Measurements from ENCODE around the gene ANKDD1B.

GRCh38 chr5:75640826-75641225 is 29.6 kb downstream of the ANKDD1B start:
- TF ChIP-seq CTCF (IDR thresholded peaks at IDR 0.05; ENCODE audit: low read length) (no peak), EZH2 (optimal IDR thresholded peaks at IDR 0.05; ENCODE audit: low read depth, low read length) (no peak)

Measured in MM.1S (cell line).